HG03575 (cell line): ENCODE data around the gene KRT5.
"Not testable (repeated sequence)": the region's sequence is repeated elsewhere in the genome, so short reads cannot be mapped to it uniquely, and the experiment has no call there.

Source experiments
- ATAC-seq: cut with Tn5 transposase; IDR thresholded peaks from one replicate; pipeline ENCODE4 v1.9.1; 2021; ENCODE audit not compliant: unreplicated experiment, insufficient number of reproducible peaks, low FRiP score; ENCODE audit errors: extremely low read depth

KRT5 gene

DNA sequence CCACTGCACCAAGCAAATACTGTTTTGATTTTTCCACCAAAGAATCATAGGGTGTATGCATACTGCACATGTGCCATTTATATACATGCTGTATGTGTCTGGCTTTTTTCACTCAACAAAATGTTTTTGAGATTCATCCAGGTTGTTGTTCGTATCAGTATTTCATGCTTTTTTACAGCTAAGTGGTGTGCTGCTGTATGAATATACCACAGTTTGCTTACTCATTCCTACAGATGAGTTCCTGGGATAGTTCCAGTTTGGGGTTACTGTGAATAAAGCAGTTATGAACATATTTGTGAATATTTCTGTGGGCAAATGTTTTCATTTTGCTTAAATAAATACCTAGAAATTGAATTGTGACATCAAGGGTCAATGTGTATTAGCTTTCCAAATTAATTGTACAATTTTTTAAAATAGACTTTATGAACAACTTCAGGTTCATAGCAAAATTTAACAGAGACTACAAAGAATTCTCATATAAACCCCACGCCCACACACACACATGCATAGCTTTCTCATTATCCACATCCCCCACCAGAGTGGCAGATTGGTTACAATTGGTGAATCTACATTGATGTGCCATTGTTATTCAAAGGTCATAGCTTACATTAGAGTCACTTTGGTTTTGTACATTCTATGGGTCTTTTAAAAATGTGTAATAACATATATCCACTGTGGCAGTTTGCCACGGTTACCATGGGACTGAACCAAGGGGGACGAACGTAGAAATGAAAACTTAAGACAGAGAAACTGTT is 20.2 kb downstream of the KRT5 start:
- no peak for ATAC-seq

DNA sequence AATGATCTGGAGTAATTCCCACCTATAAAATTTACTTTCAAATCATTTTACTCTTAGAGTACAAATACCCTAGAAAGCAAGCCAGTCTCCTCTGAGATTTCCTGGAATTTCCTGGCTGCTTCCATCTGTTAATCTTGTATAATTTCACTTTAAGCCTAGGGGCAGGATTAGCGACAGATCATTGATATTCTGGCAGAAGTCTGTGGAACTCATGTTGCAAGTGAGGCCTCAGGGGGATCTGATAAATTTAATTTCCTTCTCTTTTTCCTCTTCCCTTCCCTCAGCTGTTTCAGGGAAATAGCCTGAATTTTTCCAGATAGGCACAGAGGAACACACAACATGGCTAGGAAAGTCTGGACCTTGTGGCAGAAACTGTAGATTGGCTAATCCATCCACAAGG is 21.2 kb downstream of the KRT5 start:
- ATAC-seq: no peak

DNA sequence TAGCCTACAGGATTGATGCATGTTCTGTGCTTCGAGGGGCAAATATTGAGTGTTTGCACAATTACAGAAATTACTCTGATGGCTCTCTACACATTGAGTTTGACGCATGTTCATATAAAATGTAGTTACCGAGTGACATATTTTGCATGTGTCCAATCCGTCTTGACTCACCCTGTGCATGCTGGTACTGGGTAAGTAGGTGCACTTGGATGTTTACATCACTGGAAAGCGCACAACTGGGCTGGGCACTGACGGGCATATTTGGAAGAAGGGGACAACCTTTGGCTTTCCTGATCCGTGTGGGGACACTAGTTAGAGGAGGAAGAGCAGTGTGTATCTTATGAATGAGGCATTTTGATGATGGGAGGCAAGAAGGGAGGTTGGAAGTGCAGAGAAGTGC is 22.2 kb downstream of the KRT5 start:
- ATAC-seq: no peak

DNA sequence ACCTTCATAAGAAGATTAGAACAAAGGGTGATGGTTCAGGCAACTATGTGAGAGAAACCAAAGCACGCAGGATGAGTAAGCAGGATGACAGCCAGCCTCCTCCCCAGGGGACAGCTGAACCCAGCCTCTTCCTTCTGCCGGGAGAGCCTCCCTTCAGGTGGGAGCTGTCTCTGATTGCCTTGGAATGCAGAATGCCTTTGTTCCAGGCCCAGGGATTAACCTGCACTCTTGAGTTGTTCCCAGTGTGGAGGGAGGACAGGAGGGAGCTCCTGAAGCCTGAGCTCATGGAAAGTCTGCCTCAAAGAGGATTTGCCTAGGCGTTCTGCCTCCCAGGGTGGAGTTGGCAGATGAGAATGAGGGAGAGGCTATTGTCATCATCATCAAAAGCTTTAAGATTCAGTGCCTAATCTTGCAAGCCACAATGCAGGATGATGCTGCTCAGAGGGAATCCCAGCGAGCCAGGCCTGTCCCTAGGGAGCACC is 23.6 kb downstream of the KRT5 start:
- ATAC-seq: no peak

DNA sequence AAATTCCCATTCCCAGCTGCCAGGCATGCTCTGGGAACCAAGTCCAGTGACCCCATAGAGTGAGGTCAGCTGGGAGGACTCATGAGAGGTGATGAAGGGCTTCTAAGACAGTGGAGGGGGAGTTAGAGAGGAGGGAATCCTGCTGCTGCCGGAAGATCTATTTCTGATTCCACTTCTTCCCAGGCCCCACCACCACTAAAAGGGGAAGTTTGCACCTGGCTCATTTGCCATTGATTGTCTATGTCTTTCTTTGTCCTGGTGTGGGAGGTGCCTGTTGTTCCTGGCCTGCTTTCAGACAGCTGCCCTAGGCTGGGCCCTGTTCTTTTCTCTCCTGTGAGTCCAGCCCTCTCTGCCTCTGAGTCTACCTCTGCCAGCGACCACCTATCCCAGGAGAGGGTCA is 24.1 kb downstream of the KRT5 start:
- no peak for ATAC-seq

DNA sequence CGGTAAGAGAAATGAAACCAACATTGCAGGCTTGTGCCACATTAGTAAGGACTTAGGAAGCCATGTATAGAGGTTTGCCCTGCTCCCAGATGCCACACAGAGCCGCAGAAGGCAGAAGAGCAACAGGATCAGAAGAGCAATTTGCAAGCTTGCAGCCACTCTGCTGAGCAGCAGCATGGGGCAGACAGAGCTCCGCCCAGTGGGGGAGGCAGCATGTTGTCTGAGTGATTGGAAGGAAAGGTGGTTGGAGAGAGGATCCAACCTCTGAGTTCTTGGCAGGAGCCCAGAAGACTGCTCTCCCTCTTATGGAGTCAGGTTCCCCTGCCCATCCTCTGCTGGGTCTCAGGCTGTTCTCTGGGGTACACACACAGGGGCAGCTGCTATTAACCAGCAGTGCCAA is 24.8 kb downstream of the KRT5 start:
- no peak for ATAC-seq

DNA sequence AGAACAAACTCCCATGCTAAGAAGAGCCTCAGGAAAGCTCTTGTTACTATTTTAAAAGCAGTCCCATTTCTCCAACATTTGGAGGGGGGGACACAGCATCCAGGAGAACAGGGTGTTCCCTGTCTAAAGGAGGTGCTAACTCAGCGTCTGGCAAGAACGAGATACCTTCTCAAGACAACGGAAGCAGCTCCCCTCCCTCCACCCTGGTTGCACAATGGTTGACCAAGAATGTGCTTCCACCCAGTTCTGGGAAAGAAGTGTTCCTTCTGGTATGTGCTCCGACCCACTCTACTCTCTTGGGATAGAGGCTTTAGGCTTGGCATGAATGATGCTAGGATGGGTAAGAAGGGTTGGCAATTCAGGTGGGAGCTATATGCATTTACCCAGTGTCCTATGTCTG is 25.7 kb downstream of the KRT5 start:
- ATAC-seq: no peak

DNA sequence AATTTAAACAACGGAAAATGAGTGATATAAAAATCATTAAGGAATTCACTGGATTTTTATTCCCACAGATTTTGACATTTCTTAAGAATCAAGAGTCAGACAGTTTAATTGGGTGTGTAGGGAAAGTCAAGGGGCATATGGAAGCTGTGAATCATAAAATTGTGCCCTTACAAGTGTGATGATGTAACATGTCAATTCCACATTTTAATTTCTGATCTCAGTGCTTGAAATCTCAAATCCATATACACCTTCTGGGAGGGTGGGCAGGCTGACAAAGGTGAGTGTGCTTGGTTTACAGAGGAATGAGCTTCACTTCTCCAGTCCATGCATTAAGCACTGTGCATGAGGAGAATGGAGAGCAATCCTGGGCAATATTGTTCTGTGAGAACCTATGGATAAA is 26.1 kb downstream of the KRT5 start:
- no peak for ATAC-seq

DNA sequence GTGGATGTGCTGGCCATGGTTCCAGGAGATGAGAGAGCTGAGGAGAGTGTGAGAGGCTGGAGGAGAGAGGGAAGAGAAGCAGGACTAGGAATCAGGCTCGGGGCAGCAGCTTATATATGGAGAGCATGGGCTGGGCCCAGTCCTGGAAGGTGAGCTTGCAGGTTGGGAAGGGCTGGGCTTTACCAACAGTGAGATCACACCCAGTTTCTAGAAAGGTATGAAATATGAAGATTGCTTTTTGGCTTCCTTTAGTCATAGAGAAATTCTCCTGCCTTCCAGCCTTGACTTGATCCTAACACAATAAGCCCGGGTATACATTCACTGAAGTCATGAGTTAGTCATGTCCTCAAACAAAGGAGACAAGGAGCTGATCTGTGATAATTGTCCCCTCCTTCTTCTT is 27.0 kb downstream of the KRT5 start, which contains the start of gene KRT6A:
Gene KRT6A, minus strand, starts transcription at position 86 of the 400 bp plus-strand sequence. Its CDS starts 69 bp downstream, at position 17.
- ATAC-seq: no peak

DNA sequence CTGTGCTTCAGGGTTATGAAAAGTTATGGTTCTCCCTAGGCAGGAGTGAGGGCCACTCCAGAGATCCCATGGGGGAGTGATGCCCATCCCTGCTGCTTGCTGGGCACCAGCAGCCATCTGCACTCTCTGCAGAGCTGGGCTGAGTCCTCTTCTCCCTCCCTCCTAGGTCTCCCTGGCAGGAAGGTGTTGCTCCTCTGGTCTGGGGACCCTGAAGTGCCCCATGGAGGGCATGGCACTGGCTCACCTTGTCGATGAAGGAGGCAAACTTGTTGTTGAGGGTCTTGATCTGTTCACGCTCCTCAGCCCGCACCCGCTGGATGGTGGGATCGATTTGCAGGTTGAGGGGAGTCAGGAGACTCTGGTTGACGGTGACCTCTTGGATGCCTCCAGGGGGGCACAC is 27.8 kb downstream of the KRT5 start:
- ATAC-seq: not testable (repeated sequence)

DNA sequence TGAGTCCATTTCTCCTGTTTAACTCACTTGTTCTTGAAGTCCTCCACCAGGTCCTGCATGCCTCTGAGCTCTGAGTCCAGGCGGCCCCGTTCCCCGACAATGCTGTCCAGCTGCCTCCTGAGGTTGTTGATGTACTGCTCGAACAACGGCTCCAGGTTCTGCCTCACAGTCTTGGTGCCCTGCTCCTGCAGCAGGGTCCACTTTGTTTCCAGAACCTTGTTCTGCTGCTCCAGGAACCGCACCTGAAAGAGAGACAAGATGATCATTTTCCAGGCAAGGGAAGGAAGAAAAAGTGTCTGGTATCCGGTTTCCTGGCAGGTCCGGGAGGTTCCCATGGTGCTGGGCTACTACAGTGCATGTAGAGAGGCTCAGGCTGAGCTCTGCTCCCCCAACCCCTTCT is 28.7 kb downstream of the KRT5 start:
- not testable (repeated sequence) for ATAC-seq

DNA sequence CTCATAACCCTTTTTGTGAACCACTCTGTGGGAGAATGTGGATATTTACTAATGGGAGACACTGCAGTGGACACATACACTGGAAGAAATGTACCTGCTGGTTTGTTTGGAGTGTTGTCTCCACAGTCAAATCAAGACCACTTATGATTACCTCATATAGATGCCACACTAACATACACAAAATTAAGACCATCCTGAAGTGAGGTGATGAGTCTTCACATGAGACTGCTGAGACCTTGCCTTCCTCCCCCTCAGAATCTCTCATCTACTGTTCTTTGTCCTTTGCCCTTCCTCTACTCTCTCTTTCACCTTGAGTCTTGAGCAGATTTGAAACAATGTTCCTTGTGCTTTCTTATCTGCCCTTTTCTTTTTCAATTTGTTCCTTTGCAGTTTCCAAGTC is 31.5 kb downstream of the KRT5 start:
- ATAC-seq: no peak

DNA sequence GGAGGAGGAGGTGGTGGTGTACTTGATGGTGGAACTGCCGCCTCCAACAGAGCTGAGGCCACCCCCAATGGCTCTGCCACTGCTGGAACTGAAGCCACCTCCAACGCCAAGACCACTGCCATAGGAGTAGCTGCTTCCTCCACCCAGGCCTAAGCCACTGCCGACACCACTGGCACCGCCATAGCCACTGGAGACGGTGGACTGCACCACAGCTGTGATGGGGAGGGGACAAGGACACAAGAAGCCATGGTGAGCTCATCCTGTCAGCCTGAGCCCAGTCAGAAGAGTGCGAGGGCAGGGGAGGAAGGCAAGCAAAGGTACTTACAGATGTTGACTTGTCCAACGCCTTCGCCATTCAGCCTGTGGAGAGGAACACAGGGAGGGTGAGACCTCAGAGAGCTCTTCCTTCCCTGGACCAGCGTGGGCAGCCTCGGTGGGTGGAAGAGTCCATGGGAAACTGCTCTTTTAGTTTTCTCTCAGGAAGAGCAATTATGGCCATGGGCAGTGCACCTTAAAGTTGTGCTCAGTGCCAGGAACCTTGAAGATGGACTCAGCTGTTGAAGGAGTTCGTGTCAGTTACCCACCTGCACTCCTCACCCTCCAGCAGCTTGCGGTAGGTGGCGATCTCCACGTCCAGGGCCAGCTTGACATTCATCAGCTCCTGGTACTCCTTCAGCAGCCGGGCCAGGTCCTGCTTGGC is 32.3 kb downstream of the KRT5 start:
- ATAC-seq: not testable (repeated sequence)

DNA sequence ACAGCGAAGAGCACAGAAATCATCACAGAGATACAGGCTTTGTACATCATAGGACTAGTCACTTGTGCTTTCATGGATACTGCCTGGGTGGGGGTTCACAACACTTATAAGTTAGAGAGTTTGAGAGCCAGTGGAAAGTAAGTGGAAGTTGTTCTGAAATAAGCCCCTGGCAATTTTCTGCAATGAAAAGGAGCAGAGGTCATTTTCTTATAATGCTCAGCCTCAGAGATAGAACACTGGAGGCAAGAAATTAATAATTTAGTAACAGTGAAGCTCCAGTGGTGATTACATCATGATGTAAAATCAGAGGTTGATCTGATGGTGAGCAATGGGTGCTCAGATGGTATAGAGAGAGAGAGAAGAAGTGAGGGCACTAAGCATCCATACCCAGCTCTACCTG is 33.0 kb downstream of the KRT5 start:
- ATAC-seq: no peak

DNA sequence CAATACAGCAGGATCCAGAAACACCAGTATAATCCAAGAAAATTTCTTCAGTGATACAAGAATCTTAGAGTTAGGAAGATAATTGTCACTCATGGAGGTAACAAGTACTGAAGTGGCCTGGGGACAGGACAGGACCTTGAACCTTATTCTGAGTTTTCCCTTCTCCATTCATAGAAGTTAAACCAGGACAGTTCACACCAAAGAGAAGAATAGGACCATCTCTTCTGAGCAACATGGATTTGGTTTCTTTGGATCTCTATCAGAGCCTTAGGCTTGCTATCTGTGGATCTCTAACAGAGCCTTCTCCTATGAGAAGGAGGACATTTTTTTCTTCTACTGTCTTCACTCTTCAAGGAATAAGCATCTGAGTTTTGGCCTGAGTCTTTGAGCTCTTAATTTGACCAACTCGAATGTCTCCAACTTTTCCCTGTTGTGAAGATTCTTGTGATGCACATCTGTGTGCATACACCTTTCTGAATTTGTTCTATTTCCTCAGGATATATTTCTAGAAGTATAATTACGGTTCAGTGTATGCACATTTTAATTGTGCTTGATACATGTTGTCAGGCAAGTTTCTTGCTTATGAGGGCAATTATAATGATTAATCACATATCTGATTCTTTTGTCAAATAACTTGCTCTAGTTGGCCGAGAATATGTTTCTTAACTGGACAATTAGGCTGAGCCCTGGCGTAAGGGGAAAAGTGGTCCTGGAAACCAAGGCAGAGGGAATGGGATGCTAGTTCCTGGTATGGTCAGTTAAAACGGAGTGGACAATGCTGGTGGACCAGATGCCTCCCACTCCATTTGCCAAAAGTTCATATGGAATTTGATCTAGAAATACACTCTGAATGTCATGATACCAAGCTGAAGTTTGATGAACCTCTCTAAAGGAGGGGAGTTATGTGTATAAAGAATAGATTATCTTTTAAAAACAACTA is 33.8 kb downstream of the KRT5 start:
- ATAC-seq: no peak

DNA sequence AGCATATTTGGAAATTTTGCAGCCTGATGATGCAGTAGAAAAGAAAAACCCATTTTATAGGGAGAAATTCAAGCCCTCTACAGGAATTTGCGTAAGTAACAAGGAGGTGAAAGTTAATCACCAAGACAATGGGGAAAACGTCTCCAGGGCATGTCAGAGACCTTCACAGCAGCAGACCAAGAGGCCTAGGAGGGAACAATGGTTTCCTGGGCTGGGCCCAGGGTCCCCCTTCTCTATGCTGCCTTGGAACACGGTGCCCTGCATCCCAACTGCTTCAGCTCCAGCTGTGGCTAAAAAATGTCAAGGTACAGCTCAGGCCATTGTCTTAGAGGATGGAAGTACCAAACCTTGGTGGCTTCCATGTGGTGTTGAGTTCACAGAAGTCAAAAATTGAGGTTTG is 40.1 kb downstream of the KRT5 start:
- no peak for ATAC-seq

DNA sequence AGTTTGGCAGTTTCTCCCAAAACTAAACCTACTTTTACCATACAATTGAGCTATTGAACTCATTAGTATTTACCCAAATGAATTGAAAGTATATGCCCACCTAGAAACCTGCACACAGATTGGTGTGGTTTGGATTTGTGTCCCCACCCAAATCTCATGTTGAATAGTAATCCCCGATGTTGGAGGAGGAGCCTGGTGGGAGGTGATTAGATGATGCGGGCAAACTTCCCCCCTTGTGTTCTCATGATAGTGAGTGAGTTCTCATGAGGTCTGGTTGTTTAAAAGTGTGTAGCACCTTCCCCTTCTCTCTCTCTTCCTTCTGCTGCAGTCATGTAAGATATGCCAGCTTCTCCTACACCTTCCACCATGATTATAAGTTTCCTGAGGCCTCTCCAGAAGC is 42.5 kb downstream of the KRT5 start:
- no peak for ATAC-seq

DNA sequence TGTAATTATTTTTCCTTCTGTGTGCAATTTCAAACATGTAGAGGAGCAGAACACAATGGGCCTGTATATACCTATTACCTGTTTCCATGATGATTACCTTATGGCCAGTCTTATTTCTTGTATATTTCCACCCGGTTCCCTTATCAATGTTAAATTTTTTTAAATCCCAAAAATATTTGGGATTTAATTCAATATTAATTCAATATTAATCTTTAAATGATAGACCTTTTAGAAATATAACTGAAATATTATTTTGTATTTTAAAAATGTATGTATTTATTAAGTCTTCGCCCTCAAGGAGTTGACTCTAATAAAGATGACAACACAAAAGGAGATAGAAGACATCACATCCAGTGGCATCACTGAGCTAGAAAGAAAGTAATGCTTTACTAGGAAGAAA is 46.0 kb downstream of the KRT5 start:
- ATAC-seq: no peak

DNA sequence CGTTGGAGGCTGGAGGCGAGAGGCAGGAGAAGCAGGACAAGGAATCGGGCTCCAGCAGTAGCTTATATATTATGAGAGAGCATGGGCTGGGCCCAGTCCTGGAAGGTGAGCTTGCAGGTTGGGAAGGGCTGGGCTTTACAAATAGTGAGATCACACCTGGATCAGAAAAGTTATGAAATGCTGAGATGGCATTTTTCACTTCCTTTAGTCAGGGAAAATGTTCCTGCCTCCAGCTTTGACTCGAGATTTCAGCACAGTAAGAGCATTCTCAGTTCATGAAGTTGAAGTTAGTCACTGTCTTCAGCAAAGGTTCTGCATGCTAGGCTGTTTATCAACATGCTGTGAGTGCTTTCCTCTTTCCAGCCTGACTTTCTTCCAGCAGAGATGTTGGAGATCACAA is 46.4 kb downstream of the KRT5 start, which contains the start of gene KRT6C:
Gene KRT6C, minus strand, starts transcription at position 38 of the 400 bp plus-strand sequence. CDS start 68 bp downstream, outside the sequence.
- ATAC-seq: no peak
